Lung microvascular endothelial cell (primary cell): Measurements from ENCODE around the gene PTPN13. TPM values are rescaled to one million over a fixed set of nuclear protein-coding genes. Genes with fewer than 3 reads are reported as not detected.

Experiments used
- DNase-seq, 2 donors: peaks; one replicate each; pipeline versions ENCODE4 v3.0.0 to v3.0.0-alpha.2; 2010; ENCODE audit warnings: low read depth in 2 of 2
- total RNA-seq: library from RNA; depleted of rRNA; stranded (reverse); fragments of >200 nt; gene quantifications from 2 replicates; pipeline ENCODE4 v1.2.1, GENCODE V29; 2014

Gene PTPN13
- total RNA-seq, 1 donor from 2014 or later, result 0.20 TPM

GRCh38 chr4:86857341-86858052 is 263.4 kb downstream of the PTPN13 start:
- DNase-seq, result no peak

Other genes starting within 250 kb of the PTPN13 start
- gene MAPK10, start 234.3 kb upstream of the PTPN13 start, total RNA-seq, result under 0.01 TPM in 2 replicates